Right atrium auricular region (tissue), 2 donors: ENCODE results near the gene FGF16. TPM values are rescaled to one million over a fixed set of nuclear protein-coding genes. Genes with fewer than 3 reads are reported as not detected.

ENCODE experiments used
- DNase-seq: peaks from one replicate; pipeline ENCODE4 v3.0.0-alpha.2; 2019; ENCODE audit warnings: low spot score
- H3K27ac ChIP-seq, 2 donors: fragments of 200-600 bp; sonication (generic); 1 replicate in 1 of 2; 2 replicates in 1 of 2; pipeline ENCODE4 v1.5.1; 2016 to 2019
- H3K27me3 ChIP-seq, 2 donors: fragments of 200-600 bp; sonication (generic); one replicate each; pipeline versions ENCODE4 v1.5.1 to v1.6.0; 2017 to 2019
- H3K36me3 ChIP-seq: fragments of 200-600 bp; sonication (generic); one replicate; pipeline ENCODE4 v1.5.1; 2016
- H3K4me1 ChIP-seq, 2 donors: fragments of 200-600 bp; sonication (generic); one replicate each; pipeline versions ENCODE4 v1.5.1 to v1.6.0; 2017 to 2019
- H3K4me3 ChIP-seq, 2 donors: fragments of 200-600 bp; sonication (generic); 1 replicate in 1 of 2; 2 replicates in 1 of 2; pipeline ENCODE4 v1.5.1; 2017 to 2019; ENCODE audit warnings: mild to moderate bottlenecking in 1 of 2, moderate library complexity in 1 of 2
- H3K9me3 ChIP-seq, 2 donors: fragments of 200-600 bp; sonication (generic); one replicate each; pipeline ENCODE4 v1.5.1; 2019
- total RNA-seq, 2 donors: library from RNA; depleted of rRNA; stranded (reverse); fragments of >200 nt; gene quantifications; one replicate each; pipeline ENCODE4 v1.1.0, GENCODE V29; 2016
- TF ChIP-seq, protein P1 (sequence below), 2 donors: fragments of 200-600 bp; sonication (generic); IDR thresholded peaks; one replicate each; pipeline ENCODE4 v1.5.1; 2019; ENCODE audit warnings: antibody characterized with exemption in 2 of 2

Gene FGF16
- total RNA-seq, 2 donors from 2014 or later = not detected

DNA sequence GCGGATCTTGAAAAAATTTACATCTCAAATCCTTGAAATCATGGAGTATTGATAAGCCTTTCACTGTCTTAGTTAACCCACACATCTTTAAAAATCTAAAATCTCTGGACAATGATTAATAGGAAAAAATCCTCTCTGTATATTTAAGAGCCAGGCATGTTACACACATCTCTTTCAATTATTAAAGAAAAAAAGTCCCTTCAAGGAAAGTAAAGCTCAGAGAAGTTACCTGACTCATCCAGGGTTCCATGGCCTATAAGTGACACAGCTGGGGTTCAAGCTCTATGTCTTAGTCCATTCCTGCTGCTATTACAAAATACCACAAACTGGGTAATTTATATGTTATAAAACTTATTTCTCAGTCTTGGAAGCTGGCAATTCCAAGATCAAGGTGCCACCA, 14.2 kb upstream of the FGF16 start:
- H3K27ac ChIP-seq = no peak overlapping the region
- TF ChIP-seq, protein P1, sequence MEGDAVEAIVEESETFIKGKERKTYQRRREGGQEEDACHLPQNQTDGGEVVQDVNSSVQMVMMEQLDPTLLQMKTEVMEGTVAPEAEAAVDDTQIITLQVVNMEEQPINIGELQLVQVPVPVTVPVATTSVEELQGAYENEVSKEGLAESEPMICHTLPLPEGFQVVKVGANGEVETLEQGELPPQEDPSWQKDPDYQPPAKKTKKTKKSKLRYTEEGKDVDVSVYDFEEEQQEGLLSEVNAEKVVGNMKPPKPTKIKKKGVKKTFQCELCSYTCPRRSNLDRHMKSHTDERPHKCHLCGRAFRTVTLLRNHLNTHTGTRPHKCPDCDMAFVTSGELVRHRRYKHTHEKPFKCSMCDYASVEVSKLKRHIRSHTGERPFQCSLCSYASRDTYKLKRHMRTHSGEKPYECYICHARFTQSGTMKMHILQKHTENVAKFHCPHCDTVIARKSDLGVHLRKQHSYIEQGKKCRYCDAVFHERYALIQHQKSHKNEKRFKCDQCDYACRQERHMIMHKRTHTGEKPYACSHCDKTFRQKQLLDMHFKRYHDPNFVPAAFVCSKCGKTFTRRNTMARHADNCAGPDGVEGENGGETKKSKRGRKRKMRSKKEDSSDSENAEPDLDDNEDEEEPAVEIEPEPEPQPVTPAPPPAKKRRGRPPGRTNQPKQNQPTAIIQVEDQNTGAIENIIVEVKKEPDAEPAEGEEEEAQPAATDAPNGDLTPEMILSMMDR (IDR thresholded peaks at IDR 0.05) = no peak
- no peak for DNase-seq
- no peaks in the 10 kb centered on the region for H3K36me3 ChIP-seq
- no peak overlapping the region for H3K4me3 ChIP-seq
- no peaks in the 10 kb centered on the region for H3K4me1 ChIP-seq
- no peaks in the 10 kb centered on the region for H3K27me3 ChIP-seq
- no peaks in the 10 kb centered on the region for H3K9me3 ChIP-seq

GRCh38 chrX:77434962-77435361, 12.2 kb upstream of the FGF16 start:
- Histone ChIP-seq H3K27ac (no peak overlapping the region), H3K4me1 (no peaks in the 10 kb centered on the region), H3K36me3 (no peaks in the 10 kb centered on the region), H3K27me3 (no peaks in the 10 kb centered on the region), H3K9me3 (no peaks in the 10 kb centered on the region), H3K4me3 (no peak overlapping the region)
- TF ChIP-seq, protein P1 (IDR thresholded peaks at IDR 0.05) = no peak
- DNase-seq = no peak

DNA sequence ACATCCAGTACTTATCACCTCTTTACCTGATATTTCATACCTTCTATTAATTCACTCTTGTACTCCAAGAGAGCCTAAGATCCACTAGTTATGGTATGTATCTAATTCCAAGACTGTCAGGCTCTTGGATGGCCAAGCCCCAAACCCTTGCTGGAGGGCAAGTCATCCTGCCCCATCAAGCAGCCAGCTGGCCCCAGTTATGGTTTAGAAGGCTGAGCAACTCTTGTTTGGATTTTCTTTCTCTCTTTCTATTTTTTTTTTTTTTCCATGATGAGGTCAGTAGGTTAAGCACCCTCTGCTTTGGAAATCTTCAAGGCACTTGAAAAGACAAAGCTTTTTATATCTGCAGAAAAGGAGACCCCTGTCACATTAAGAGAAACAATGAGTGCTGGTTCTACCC, 10.9 kb upstream of the FGF16 start:
- no peaks in the 10 kb centered on the region for H3K36me3 ChIP-seq
- TF ChIP-seq, protein P1 (IDR thresholded peaks at IDR 0.05) = no peak
- no peaks in the 10 kb centered on the region for H3K9me3 ChIP-seq
- H3K27ac ChIP-seq = no peak overlapping the region
- no peak overlapping the region for H3K4me3 ChIP-seq
- H3K27me3 ChIP-seq = no peaks in the 10 kb centered on the region
- DNase-seq = no peak
- no peaks in the 10 kb centered on the region for H3K4me1 ChIP-seq

- DNase-seq = no peak
- no peaks in the 10 kb centered on the region for H3K4me1 ChIP-seq
- no peaks in the 10 kb centered on the region for H3K9me3 ChIP-seq
- H3K27me3 ChIP-seq = no peaks in the 10 kb centered on the region
- TF ChIP-seq, protein P1 (IDR thresholded peaks at IDR 0.05) = no peak
- H3K27ac ChIP-seq = no peak overlapping the region
- H3K36me3 ChIP-seq = no peaks in the 10 kb centered on the region
- H3K4me3 ChIP-seq = no peak overlapping the region
Observed at GRCh38 chrX:77436682-77437081, 10.5 kb upstream of the FGF16 start.

DNA sequence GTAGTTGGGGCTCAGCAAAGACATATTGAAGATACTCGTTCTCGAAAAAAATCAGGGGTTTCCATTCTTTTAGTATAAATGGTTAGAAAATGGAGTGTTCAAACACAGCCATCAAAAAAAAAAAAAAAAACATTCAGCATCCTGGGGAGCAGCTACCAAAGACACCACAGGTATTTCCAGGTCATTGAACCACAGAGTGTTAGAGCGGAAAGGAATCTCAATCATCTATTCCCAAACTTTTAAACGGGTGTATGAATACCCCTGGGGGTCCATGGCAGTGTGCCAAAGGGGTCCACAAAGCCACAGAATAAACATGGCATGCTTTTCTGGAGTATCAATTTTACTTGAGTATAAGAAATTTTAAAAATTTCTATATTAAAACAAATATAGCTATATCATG, 6.9 kb upstream of the FGF16 start:
- Histone ChIP-seq H3K27ac (no peak overlapping the region), H3K9me3 (no peaks in the 10 kb centered on the region), H3K4me1 (no peaks in the 10 kb centered on the region), H3K27me3 (no peaks in the 10 kb centered on the region), H3K36me3 (no peaks in the 10 kb centered on the region), H3K4me3 (no peak overlapping the region)
- no peak for DNase-seq
- TF ChIP-seq, protein P1 (IDR thresholded peaks at IDR 0.05) = no peak

GRCh38 chrX:77441033-77441432, 6.2 kb upstream of the FGF16 start:
- no peaks in the 10 kb centered on the region for H3K27me3 ChIP-seq
- H3K4me3 ChIP-seq = no peak overlapping the region
- no peaks in the 10 kb centered on the region for H3K9me3 ChIP-seq
- no peaks in the 10 kb centered on the region for H3K36me3 ChIP-seq
- H3K4me1 ChIP-seq = no peaks in the 10 kb centered on the region
- TF ChIP-seq, protein P1 (IDR thresholded peaks at IDR 0.05) = no peak
- no peak overlapping the region for H3K27ac ChIP-seq
- no peak for DNase-seq
